HG02798 (cell line): ENCODE data around the gene LHX1.

Experiments
- ATAC-seq: cut with Tn5 transposase; IDR thresholded peaks from one replicate; pipeline ENCODE4 v1.9.1; 2021; ENCODE audit warnings: mild to moderate bottlenecking; ENCODE audit not compliant: unreplicated experiment, poor library complexity

LHX1 gene

GRCh38 chr17:36921095-36921851, 16.0 kb upstream of the LHX1 start:
- no peak for ATAC-seq

GRCh38 chr17:36922175-36922574, 15.1 kb upstream of the LHX1 start:
- ATAC-seq, result no peak

GRCh38 chr17:36923814-36924221, 13.5 kb upstream of the LHX1 start:
- ATAC-seq, result no peak

GRCh38 chr17:36926226-36926625, 11.0 kb upstream of the LHX1 start:
- ATAC-seq, result no peak

- ATAC-seq, result no peak
Observed at GRCh38 chr17:36926701-36927100, 10.6 kb upstream of the LHX1 start.

GRCh38 chr17:36928471-36929345, 8.6 kb upstream of the LHX1 start:
- ATAC-seq, result no peak

GRCh38 chr17:36929851-36930582, 7.3 kb upstream of the LHX1 start:
- ATAC-seq, result no peak

GRCh38 chr17:36930583-36930900, 6.7 kb upstream of the LHX1 start:
- ATAC-seq, result no peak

GRCh38 chr17:36931096-36931696, 6.1 kb upstream of the LHX1 start:
- ATAC-seq, result no peak

- no peak for ATAC-seq
Observed at GRCh38 chr17:36931697-36932382, 5.4 kb upstream of the LHX1 start.

GRCh38 chr17:36932383-36932693, 4.9 kb upstream of the LHX1 start:
- ATAC-seq, result no peak

- ATAC-seq, result no peak
Observed at GRCh38 chr17:36932694-36933511, 4.4 kb upstream of the LHX1 start.

GRCh38 chr17:36933512-36934143, 3.6 kb upstream of the LHX1 start:
- no peak for ATAC-seq

- ATAC-seq, result no peak
Observed at GRCh38 chr17:36934144-36934691, 3.1 kb upstream of the LHX1 start.

- no peak for ATAC-seq
Observed at GRCh38 chr17:36934692-36935630, 2.3 kb upstream of the LHX1 start.

- no peak for ATAC-seq
Observed at GRCh38 chr17:36935671-36936454, 1.4 kb upstream of the LHX1 start.

- no peak for ATAC-seq
Observed at GRCh38 chr17:36936455-36937000, 747 bp upstream of the LHX1 start.
